ENCODE measurements around the gene MAP1LC3B.
A peak's percentile ranks its signal among the peaks of the same experiment; 100 is the strongest.
"Not testable (repeated sequence)": the region's sequence is repeated elsewhere in the genome, so short reads cannot be mapped to it uniquely, and the experiment has no call there.

MAP1LC3B gene

DNA sequence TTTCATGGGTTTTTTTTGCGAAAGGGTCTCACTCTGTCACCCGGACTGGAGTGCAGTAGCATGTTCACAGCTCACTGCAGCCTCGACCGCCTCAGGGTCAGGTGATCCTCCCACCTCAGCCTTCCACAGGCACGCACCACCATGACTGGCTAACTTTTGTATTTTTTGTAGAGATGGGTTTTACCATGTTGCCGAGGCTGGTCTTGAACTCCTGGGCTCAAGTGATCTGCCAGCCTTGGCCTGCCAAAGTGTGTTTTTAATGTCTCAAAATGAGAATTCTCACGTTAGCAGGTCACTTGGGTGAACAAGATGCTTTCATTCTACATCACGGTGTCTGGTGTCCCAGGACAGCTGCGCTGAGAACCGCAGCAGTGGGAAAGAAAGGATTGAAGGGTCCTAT lies 11.7 kb upstream of the MAP1LC3B start:
- no peak overlapping the region for H3K4me3 ChIP-seq (ENCODE audit: low read depth, low read length)

DNA sequence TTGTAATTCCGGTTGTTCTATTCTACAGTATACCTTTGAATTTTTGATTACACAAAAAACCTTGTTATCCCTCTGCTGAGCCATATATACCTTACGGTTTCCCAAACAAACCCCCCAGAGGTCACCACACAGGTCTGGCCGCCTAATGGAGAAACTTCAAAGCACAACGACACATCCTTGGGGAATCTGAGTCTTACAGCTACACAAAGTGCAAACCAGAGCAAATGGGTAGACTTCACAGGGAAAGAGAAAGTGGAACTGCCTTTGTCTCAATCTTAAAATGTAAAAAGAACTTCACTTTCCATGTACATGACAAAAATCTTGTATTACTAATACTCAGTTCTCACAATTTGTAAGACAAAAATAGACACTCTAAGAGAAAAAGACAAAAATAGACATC lies 11.3 kb upstream of the MAP1LC3B start:
- H3K4me3 ChIP-seq (ENCODE audit: low read depth, low read length): no peak overlapping the region

DNA sequence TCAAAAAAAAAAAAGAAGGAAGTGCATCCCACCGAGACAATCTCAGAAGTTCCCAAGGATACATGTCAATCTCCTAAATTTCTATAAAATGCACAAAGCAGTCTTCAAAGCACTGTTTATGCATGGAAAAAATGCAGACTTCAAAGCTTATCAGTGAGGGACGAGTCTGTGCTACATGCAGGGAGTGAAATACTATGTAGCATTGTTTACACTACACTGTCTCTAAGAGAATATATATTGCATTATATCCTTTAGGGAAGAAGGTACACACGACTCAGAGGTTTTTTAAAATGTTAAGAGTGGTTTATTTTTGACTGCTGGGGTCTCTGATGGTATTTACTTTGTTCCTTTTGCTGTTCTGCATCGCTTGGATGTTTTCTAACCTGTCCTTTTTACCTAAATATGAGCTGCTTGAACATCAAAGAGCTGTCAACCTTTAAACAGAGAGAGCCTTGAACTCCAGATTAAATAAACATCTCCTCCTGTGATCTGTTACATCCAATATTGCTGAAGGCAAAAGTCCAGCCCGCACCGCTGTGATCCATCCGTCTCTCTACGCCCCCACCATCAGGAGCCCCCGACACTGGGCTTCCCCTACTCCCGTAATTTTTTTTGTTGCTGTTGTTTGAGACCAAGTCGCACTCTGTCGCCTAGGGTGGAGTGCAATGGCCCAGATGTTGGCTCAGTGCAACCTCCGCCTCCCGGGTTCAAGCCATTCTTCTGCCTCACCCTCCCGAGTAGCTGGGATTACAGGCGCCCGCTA lies 9.9 kb upstream of the MAP1LC3B start:
- H3K4me3 ChIP-seq (ENCODE audit: low read depth, low read length): peak overlapping the region; percentile 62

DNA sequence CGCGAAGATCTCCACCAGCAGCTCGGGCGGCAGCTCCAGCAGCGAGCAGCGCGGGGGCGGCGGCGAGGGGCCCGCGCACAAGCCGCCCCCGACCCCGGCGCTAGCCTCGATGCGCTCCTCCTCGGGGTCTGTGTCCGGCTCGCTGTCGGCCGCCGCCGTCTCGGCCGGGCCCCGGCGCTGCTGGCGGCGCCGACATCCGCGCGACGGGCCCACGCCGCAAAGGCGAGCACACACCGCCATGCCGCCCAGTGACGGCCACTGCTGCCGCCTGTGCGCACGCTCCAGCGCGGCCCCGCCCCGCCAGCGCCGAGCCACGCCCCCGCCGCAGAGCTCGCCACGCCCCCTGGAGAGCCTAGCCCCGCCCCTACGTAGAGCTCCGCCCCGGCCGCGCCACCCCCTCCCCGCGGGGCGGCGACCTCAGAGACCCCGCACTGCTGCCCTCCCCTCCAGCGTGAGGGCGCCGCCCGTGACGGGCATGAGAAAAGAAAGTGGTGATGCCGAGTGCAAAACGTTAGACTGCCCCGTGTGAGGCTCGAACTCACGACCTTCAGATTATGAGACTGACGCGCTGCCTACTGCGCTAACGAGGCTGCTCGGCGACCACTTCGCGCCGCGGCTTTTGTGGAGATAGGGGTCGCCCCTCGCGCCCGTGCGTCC lies 8.5 kb upstream of the MAP1LC3B start, which contains the start of gene FBXO31:
FBXO31 (minus strand) TSS at position 272 of the 657 bp plus-strand sequence; CDS start at position 240, 32 bp downstream.
- H3K4me3 ChIP-seq (ENCODE audit: low read depth, low read length): peak within 1 kb of the TSS; percentile 67

DNA sequence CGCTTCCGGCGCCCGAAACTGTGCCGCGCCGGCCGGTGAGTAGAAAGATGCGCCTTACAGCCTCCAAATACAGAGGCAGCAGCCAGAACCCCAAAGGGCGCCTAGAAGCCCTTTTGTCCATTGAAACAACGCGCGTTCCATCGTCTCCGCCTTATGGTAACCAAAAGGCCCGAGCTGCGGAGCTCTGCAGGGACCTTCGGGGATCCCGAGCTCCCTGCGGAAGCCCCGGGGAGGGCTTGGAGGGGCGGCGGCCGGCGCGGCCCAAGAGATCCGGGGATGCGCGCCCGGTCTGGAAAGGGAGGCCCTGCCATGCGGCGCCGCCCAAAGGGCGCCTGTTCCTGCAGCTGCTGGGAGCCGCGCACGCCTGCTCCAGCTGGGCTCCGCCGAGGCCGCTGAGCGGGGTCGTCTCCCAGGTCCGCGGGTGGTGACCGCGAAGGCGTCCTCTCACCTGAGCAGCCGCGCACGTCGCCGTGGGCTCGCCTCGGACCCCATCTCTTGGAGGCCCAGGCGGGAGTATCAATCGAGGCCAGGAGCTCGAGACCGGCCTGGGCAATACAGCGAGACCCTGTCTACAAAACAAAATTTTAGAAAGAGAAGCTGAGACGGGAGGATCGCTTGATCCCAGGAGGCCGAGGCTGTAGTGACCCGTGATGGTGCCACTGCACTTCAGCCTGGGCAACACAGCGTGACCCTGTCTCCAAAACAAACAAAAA lies 7.8 kb upstream of the MAP1LC3B start:
- peak overlapping the region; percentile 67 for H3K4me3 ChIP-seq (ENCODE audit: low read depth, low read length)

DNA sequence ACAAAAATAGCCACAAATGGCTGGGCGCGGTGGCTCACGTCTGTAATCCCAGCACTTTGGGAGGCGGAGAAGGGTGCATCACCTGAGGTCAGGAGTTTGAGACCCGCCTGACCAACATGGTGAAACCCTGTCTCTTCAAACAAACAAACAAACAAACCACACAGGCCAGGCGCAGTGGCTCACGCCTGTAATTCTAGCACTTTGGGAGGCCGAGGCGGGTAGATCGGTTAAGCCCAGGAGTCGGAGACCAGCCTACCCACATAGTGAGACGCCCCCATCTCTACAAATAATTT lies 7.3 kb upstream of the MAP1LC3B start:
- peak overlapping the region; percentile 67 for H3K4me3 ChIP-seq (ENCODE audit: low read depth, low read length)

DNA sequence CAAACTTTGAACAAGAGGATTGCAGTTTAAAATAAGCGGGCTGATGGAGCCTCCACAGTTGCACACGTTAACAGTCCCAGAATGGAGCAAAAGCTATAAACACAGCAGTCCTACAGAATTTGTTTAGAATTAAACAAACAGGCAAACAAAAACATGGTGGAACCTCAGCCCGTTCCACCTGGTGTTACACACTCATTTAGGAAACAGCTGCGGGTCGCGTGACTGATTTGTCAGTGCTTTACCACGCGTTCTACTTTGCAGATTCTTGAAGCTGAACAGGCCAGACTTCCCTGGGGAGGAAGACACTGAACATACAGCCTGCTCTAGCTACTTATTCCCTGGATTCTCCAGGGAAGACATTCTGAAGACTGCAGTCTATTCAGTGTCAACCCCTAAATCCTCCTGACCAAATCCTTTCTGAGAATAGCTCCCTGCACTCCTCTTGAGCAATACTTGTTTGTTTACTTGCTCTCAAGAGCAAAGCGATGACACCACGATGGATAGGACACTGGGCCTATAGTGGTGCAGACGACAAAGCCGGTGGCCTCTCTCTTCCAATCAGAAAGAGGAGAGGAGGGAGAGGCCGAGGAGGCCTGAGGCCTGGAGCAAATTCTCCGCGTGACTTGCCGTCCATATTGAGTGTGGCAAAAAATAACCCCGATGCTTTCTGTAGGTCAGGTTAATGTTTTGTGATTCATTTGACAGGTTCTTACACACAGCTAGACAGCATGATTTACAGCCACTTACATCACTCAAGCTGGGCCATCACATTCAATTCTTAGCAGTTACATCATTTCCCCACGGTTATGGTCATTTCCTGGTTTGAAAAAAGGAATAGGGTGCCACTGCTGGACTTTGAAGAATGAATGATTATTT lies 4.0 kb upstream of the MAP1LC3B start:
- peak overlapping the region; percentile 17 for H3K4me3 ChIP-seq (ENCODE audit: low read depth, low read length)

DNA sequence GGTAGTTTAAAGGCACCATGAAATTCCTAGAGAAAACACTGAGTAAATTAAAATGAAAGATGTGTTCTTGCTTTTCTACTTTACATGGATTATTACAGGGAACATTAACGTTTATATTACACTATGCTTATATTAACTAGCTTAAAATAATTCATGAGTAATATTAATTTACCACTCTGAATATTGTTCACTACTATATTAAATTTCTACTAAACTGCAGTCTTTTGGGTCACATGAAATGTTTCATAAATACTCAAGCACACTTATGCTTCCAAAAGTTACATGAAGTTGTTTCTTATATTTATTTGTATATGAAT lies 3.4 kb upstream of the MAP1LC3B start:
- no peak overlapping the region for H3K4me3 ChIP-seq (ENCODE audit: low read depth, low read length)

DNA sequence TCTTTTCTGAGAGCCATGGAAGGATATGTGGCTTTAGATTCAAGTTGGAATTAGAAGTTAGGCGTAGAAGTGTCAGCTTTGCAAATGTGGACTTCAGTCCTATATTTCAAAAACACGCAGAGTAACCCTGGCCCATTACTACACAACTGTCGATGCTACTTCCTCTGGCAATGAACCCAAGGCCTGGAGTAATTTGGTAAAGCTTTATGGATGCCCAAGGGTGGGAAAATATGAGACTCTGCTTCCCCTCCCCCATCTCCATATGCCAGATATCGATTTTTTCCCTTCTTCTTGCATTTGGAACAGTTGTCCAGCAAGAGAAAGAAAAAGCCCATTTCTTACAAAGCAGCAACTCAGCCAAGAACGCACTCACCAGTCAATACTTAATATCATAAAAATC lies 2.9 kb upstream of the MAP1LC3B start:
- H3K4me3 ChIP-seq (ENCODE audit: low read depth, low read length): no peak overlapping the region

DNA sequence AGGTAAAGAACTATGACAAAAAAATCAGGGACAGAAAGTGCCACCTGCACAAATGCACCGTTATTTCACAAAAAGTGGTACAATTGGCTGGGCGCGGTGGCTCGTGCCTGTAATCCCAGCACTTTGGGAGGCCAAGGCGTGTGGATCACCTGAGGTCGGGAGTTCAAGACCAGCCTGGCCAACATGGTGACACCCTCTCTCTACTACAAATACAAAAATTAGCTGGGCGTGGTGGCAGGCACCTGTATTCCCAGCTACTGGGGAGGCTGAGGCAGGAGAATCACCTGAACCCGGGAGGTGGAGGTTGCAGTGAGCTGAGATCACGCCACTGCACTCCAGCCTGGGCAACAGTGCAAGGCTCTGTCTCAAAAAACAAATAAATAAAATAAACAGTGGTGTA lies 2.2 kb upstream of the MAP1LC3B start:
- not testable (repeated sequence) for H3K4me3 ChIP-seq (ENCODE audit: low read depth, low read length)

DNA sequence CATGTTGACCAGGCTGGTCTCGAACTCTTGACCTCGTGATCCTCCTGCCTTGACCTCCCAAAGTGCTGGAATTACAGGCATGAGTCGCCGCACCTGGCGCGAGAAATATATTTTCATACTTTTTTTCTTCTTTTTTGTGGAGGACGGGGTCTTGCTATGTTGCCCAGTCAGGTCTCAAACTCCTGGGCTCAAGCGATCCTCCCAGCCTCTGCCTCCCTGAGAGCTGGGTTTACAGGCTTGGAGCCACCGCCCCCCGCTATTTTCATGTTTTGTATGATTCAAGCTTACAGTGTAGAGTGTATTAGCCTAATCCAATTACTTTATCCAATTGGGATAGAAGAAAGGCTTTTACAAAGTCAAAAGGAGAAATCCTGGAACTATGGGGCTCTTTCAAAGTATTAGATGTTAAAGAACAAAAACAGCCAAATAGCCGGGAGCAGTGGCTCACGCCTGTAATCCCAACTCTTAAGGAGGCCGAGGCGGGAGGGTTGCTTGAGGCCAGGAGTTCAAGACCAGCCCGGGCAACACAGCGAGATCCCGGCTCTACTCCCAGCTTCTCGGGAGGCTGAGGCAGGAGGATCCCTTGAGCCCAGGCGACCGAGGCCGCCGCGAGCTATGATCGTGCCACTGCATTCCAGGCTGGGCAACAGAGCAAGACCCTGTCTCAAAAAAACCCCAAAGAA lies 1.4 kb upstream of the MAP1LC3B start:
- peak overlapping the region; percentile 70 for H3K4me3 ChIP-seq (ENCODE audit: low read depth, low read length)

DNA sequence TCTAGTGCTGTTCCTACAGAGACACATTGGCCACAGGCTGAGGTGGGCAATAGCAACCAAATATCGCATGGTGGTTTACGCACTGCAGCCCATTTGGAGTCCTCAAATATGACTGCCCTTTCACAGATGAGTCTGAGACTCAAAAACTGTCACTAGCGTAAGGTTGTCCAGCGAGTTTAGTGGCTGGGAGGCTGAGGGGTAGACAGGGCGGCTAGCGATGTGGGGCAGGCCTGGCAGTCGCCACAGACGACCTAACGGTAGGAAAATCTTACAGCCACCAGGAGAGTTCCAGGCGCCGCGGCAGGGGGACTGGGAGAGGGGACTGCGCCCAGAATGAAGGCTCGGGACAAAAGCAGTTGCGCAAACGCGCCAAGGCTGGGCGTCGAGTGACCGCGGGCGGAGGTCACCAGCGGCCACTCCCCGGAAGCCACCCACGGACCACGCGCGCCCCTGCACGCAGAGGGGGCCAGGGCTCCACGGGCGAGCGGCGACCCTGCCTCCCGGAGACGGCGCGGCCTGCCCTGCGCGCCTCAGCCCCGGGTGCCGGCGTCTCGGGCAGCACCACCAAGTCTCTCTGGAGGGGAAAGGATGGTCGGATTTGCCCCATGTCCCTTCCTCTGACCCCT lies 699 bp upstream of the MAP1LC3B start:
- H3K4me3 ChIP-seq (ENCODE audit: low read depth, low read length): peak overlapping the region; percentile 70

DNA sequence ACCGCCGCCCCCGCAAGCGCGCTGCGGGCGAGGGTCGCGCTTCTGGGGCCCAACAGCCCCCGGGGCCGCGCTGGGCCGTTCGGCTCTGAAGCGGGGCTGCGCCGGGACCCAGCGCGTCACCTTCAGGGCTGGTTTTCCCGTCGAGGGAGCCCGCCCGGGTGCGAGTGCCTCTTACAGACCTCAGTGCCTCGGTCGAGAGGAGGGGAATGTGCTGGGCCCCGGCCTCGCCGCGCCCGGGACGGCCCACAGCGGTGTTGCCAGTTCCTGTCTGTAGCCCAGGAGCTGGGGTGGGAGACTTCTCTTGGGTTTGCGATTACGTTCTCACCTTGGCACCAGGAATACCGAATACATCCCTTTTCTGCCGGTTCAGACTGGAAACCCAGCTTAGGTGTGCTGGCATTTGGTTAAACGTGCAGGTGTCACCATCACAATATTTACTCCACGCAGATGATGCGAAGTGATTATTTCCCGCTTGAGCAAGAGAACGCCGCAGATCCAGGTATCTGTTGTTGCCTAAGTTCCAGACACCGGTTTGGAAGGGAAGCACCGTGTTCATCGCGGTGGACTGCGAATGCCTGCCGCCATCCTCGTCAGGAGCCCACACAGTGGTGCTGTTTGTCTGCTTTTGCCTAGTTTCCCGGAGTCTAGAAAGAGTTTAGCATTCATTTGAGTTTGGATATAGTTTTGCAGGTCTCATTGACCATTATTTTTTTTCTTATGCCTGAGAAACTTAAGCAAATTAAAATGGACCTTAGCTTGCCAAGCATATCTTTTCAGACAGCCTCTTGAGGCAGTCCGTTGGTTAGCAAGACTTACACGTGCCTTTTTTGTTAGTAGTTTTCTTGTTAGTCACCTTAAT lies 914 bp downstream of the MAP1LC3B start:
- peak overlapping the region; percentile 70 for H3K4me3 ChIP-seq (ENCODE audit: low read depth, low read length)

DNA sequence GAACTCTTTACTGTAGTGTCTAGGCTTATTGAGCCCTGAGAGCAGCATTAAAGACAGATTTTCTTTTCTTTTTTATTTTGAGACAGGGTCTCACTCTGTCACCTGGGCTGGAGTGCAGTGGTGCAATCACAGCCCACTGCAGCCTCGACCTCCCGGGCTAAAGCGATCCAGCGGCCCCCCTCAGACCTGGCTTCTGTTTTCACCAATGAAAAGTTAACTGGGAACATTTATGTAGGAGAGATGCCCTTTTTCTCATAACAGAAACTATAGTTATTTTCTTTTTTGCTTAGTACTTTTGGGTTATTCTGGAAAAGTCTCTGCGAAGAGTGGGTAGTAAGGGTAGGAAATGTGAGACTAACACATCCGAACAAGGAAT lies 1.5 kb downstream of the MAP1LC3B start:
- peak overlapping the region; percentile 70 for H3K4me3 ChIP-seq (ENCODE audit: low read depth, low read length)

DNA sequence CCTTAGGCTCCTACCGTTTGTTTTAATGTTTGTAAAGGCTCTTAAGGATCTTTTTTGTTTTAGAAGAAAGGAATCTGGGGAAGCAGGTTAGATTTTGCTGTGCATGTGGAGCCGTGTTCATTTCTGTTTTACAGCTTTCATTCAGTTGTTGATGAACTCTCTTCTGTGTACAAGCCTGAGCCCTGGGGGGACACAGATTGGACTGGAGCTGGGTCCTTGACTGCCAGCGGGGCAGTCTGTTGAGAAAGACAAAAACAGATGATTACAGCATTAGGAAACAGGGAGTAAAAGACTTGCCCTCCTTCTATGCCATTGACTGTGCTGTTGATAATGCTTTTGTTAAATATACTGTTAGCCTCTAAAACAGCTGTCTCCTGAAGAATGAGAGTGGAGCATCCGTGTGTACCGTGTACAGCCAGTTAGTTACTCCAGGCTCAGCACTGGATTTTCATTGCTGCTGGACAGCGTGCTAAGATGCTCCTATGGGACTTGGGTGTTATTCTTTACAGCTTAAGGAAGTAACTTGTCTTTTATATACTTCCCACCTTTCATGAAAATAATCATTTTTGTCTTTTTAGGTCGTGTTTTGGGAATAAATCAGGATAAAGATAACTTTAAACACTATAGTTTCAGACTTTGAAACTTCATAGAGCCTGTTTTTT lies 3.2 kb downstream of the MAP1LC3B start:
- H3K4me3 ChIP-seq (ENCODE audit: low read depth, low read length): no peak overlapping the region

DNA sequence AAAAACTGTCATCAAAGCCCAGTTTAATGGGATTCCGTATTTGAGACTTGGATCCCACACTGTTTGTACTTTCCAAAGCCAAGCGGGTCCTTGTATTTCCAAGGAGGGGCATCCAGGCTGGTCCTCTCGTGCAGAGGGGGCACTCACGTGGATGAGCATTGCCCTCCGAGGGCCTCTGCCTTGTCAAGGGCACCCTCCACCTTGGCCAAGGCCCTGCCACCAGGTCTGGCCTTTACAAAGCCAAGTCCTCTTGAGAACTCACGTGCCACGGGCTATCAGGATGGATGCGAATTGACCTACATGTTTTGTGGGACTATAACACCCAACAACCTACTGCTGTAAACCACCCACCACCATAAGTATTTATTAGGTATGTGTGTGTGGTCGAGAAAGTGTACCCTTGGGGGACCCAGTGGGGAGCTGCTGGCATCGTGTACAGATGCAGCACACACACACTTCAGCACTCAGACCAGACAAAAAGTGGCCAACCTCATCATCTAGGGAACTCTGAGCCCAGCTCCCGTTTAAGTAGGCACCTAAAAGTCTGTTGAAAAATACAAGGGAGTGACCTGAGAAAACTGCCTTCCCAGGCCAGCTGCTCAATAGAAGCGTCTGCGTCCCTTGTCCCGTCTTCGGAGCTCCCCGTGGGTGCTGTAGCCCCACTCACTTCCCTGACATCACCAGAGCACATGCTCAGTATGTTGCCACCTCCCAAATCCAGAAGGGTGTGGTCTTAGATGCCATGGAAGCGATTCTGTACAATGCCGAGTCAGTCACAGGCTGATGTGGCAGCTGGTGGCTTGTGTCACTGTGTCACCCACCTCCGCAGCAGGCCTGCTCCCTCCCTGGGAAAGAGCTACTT lies 12.9 kb downstream of the MAP1LC3B start:
- no peak overlapping the region for H3K4me3 ChIP-seq (ENCODE audit: low read depth, low read length)

DNA sequence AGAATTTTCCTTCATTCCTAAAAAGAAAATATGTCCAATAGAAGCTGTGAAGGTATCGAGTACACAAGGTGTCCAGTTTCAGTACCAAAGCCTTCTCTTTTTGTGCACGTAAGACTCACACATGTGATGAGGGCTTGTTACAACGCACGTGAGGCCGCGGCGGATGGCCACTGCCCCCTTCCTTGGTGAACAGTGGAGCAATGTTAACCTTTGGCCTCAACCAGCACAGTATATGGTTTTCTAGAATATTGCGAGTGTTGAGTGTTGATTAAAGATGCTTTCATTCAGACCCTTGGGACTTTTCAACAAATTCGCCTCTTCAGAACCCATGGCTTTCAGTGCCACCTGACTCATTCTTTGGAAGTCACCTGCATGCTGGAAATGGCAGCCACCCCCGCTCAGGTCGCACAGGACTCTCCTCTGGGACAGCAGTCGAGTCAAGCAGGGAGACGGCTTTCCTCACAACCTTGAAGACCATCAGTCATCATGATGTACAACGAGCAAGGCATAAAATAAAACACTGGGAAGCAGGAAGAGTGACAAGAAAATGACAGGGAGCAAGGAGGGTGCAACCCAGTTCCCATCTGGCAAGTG lies 14.5 kb downstream of the MAP1LC3B start:
- H3K4me3 ChIP-seq (ENCODE audit: low read depth, low read length): no peak overlapping the region

Measured in iPS-11a (cell line).